ENCODE data around the gene PRODH.
"Not testable (repeated sequence)": the region's sequence is repeated elsewhere in the genome, so short reads cannot be mapped to it uniquely, and the experiment has no call there.

PRODH gene

DNA sequence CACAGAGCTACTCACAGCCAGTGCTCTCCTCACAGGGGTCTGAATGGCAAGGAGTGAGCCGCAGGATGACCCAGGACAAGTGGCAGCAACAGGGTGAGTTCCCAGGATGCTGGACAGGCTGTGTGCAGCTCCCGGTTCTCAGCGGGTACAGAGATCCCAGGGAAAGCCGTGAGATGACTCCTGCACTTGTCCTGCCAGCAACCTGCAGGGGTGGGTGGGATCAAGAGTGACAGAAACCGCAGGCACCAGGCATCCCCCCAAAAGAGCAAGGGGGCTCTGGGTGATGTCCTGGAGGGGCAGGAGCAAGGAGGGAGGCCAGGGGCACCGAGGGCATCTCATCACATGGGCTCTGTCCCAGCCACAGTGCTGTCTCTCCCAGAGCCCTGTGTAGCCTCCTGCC lies 15.9 kb upstream of the PRODH start:
- no peak for DNase-seq

DNA sequence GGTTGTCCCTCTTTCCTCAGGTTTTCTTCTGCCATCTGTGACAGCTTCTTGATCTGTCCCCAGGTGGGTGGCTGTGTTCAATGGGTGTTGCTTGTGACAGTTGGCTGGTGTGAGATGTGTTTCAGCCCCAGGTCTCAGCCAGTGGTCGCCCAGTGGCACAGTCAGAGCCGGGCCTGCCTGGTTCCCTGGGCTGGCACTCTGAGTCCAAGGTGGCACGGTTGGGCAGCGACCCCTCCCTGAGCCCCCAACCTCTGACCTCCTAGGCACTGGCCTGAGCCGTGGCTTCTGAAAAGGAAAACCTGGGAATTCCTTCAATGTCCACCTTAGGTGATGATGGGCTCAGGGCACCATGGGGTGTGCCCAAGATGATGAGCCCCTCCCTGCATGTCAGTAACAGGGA lies 14.0 kb upstream of the PRODH start:
- no peak for DNase-seq

DNA sequence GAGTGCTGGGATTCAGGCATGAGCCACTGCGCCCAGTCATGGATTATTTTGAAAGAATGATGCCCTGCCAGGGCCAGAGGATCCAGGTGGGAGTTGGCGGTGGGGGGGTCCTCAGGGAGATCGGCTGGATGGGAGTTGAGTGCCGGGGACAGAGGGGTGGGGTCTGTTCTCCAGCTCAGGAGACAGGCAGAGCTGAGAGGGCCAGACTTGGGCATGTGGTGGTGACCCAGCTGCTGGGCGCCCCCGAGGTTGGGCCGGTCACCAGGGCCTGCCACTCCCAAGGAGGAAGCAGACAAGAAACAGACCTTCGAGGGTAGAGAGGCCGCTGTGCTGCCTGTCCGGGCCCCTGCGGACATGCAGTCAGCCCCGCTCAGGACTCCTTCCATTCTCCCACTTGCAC lies 11.8 kb upstream of the PRODH start:
- DNase-seq: no peak

DNA sequence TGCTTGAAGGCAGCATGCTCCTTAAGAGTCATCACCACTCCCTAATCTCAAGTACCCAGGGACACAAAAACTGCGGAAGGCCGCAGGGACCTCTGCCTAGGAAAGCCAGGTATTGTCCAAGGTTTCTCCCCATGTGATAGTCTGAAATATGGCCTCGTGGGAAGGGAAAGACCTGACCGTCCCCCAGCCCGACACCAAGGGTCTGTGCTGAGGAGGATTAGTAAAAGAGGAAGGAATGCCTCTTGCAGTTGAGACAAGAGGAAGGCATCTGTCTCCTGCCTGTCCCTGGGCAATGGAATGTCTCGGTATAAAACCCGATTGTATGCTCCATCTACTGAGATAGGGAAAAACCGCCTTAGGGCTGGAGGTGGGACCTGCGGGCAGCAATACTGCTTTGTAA lies 11.0 kb upstream of the PRODH start:
- not testable (repeated sequence) for DNase-seq

DNA sequence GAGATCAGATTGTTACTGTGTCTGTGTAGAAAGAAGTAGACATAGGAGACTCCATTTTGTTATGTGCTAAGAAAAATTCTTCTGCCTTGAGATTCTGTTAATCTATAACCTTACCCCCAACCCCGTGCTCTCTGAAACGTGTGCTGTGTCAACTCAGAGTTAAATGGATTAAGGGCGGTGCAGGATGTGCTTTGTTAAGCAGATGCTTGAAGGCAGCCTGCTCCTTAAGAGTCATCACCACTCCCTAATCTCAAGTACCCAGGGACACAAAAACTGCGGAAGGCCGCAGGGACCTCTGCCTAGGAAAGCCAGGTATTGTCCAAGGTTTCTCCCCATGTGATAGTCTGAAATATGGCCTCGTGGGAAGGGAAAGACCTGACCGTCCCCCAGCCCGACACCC lies 2.6 kb upstream of the PRODH start:
- not testable (repeated sequence) for DNase-seq

DNA sequence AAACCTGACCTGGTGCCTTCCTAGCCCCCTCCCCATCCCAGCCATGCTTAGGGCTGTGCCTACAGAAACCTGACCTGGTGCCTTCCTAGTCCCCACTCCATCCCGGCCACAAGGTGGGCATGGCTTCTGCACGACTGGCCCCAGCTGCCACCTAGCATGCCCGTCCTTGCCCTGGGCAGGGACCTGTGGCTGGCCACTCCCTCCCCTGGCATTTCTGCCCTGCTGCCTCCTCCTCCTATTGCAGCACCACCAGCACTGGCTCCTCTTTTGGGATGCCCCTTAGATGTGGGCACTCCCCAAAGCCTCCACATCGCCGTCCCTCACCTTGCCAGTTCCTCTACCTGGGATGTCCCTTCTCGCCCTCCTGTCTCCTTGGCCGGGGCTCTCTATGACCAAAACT lies 1.4 kb downstream of the PRODH start:
- not testable (repeated sequence) for DNase-seq

DNA sequence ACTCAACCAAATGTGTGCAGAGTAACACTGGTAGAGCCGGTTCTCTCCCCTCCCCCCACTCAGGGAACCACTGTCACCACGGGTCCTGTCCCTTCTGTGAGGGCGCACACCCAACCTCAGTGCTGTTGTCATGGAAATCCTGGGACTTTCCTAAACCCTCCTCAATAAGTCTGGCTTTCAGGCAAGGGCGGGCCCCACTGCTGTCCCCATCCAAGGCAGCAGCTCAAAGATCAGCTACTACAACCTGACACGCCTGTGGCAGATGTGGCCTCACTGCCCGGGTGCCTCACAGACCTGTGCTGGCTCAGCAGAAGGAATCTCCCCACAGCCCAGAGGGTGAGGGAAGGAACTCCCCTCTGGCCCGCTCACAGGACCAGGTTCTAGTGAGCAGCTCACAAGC lies 2.2 kb downstream of the PRODH start:
- DNase-seq: no peak

DNA sequence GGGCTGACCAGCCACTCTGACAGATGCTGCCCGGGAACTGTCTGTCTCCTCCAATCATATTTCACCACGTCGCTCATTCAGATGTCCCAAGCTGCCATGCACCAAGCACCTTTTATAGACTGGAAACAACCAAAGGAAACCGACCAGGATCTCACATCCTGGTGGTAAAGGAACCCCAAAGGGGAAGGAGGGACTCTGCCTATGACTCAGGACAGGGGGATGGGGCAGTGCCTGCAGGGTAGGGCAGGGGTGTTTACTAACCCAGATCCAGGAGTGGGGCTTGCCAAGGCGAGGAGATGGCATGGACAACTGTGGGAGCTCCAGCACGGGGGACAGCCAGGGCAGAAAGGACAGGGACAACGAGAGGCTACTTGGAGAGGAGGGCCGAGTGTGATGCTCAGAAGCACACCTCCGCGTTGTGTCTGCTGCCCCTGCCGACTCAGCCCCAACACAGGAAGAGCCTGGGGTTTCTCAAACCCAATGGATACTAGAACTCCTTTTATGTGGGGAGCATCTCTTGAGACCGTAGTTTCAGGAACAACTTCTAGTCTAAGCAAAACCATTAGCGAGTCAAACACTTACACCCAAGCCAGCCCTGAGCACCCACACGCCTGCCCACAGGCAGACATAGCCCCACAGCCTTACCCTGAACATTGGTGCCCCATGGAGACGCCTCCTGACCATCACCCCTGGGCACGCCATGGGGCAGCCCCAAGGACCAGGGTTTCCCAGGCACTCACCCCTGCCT lies 4.0 kb downstream of the PRODH start:
- no peak for DNase-seq

DNA sequence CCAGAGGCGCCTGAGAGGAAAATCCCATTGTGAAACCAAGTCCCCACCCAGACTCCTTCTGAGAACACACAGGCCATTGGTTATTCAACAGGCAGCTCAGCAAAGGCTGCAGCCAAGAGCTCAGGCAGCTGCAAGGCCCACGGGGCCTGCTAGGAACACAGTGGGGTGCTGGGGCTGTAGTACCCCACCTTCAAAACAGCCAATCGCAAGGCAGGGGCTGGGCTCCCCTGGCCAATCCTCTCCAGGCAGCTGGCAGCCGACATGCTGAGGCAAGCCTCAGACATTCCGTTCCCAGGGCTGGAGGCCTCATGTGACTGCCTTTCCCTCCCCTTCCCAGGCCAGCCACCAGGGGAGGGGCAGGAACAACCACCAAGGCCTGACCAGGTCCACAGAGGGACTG lies 6.6 kb downstream of the PRODH start:
- no peak for DNase-seq

DNA sequence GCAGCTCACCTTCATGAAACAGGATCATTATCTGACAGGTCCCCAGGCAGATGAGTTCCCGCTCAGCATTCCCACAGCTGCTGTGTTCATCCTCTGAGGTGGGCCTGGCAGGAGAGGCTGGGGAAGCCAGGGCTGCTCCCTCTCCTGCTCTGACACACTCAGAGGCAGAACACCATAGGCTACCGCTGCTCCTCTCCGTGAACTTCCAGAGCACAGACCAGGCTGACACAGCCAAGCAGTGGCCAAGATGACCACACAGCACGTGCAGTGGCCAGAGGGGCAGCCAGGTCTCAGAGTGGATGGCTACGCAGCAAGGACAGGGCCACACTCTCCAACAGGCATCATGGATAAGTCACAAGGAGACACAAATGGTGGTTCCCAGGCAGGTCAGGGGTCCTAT lies 8.5 kb downstream of the PRODH start:
- DNase-seq: no peak

DNA sequence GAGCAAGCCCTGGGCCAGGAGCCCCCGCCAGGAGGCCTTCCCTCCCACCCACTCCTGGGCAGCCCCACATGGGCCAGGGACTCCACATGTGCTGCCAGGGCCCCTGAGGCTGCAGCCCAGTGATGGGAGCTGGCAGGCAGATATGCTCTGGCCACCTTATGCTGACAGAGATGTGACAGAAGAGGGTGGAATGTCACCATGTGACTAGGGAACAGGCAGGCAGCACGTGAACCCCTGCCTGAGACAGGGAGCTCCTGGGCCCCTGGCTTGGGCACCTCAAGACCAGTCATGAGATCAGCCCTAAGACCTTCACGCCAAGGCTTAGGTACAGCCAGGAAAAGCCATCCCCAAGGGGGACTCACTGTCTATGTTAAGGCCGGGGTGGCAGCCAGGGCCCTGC lies 9.1 kb downstream of the PRODH start:
- DNase-seq: no peak

DNA sequence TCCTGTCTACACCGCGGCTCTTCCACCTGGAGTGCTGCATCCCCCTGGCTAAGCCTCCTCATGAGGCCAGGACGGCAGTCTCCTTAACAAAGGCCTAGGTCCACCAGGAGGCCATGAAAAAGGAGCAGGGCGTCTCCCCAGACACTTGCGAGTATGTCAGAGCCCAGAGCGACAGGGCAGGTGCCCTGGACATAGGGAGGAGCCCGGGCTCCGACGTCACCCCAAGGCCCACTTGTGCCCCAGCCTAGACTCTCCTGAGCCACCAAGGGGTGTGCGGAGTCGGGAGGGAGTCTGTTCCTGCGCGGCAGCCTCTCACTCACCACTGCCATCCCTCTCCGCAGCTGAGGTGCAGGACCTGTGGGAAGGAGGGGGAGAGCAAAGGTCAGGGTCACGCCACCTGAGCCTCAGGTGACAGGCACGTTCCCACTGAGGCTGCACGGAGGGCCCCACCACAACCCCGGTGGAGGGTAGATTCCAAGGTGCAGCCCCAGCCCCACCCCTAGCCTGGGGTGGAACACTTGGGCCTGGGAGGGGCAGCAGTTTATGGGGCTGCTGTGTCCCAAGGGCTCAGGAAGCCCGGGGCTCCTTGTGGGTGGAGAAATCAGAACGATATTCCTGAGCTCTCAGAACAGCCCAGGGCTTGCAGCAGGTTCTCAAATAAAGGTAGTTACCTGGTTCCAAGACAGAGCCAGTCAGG lies 10.6 kb downstream of the PRODH start:
- no peak for DNase-seq

DNA sequence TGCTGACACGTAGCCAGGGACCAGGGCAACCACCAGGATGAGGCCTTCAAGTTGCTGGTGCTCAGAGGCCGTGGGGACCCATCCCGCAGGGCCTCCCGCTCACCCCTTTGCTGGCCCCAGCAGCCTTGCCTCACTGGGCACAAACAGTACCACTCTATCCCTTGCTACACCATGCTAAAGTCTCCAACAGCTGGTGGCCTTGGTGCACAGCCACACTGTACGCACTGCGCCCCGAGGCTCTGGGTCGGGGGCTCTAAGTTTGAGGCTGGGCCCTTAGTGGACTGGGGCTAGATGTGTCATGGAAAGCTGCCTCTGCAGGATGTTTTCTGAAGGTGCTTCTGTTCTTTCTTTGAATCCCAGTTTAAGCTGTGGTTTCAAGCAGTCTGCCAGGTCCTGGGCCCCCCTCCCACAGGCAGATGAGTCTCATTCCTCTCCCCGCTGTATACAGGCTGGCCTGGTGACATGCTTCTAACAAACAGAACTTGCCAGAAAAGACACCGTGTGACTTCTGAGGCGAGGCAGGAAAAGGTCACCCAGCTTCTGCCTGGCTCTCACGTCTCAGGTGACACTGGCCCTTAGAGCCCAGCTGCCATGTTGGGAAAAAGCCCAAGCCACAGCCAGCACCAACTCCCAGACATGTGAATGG lies 15.7 kb downstream of the PRODH start:
- not testable (repeated sequence) for DNase-seq

DNA sequence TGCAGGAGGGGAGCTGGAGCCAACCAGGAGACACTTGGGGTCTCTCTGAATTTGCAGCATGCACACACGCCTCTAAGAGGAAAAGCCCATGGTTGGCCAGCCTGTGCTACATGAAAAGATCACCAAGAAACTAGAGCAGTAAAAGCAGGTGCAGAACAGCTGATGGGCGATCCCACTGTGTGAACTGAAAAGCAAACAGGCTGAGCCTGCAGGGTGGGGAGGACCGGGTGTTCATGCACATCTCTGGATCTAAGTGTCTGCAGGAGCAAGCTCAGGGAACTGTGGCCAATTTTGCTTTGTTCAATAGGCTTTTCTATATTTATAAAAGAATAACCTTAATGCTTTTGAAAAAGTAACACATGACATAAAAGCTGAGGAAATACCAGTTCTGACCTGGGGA lies 18.3 kb downstream of the PRODH start:
- not testable (repeated sequence) for DNase-seq

DNA sequence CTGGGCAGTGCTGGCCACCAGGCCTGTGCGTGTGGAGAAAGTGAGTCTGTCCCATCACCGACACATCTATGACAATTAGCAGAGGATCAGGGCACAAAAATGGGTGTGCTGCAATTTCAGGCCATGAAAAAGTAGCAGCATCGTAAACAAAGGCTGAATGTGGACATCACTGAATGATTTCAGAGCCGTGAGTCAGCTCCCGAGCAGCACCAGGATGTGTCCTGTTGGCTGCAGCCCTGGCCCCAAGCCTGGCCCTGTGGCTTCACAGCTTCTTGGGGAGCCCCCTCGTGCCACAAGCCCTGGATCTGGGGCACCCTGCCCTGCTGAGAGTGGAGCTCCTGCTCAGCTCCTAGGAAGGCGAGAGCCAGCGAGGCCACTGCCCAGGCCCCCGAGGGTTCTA lies 20.5 kb downstream of the PRODH start:
- not testable (repeated sequence) for DNase-seq

DNA sequence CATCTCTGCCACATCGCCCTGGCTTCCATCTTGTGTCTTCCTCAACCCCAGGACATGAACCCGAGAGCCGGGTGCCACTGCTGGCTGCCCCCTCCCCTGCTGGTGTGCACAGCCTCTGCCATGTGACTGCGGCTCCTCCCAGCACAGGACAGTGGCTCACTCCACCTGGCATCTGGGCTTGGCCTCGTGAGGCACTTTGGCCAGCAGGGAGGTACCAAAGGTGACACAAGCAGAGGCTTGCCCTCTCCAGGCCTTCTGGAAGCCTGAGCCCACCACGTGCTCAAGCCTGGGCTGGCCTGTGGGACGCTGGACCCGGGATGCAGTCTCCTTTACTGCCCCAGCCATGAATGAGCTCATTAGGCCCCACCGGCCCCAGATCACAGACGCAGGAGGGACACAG lies 21.5 kb downstream of the PRODH start:
- not testable (repeated sequence) for DNase-seq

DNA sequence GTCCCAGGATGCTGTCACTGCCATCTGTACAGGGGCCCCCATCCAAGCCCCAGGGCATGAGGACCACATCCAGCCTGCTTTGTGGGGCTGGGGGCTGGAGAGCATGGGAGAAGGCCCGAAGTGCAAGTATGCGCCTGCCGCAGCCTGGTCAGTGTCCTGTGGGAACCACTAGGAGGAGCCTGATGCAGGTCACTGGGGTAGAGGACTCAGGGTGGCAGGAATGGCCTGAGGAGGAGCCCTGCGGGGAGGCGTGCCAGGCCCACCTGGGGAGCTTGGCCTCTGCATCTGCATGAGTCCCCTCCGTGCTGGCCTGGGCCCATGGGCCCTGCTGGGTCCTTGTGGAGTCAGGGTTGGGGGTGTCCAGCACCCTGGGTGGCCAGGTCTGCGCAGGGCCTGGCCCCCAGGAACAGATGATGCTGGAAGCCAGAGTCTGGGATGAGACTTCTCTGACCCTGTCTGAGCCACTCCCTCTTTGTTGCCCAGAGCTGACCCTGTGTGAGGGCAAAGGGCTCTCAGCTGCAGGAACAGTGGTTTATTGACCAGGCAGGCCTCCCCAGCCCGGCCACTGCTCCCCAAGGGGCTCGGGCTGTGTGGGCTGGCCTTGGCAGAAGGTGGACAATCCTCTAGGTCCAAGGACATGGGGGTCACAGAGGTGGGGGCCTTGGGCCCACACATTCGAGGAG lies 23.7 kb downstream of the PRODH start:
- DNase-seq: not testable (repeated sequence)

DNA sequence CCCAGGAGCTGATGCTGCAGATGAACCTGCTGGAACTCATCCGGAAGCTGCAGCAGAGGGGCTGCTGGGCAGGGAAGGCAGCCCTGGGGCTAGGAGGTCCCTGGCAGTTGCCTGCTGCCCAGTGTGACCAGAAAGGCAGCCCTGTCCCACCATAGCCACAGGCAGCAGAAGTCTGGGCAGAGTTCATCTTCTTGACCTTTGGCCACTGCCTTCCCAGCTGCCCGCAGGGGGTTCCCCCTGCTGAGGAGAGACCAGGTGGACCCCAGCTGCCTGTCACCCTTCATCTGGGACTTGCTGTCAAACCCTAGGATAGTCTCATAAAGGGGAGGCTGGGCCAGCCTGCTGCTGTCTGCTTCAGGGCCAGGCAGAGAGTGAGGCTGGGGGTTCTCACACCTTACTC lies 24.6 kb downstream of the PRODH start:
- DNase-seq: not testable (repeated sequence)

DNA sequence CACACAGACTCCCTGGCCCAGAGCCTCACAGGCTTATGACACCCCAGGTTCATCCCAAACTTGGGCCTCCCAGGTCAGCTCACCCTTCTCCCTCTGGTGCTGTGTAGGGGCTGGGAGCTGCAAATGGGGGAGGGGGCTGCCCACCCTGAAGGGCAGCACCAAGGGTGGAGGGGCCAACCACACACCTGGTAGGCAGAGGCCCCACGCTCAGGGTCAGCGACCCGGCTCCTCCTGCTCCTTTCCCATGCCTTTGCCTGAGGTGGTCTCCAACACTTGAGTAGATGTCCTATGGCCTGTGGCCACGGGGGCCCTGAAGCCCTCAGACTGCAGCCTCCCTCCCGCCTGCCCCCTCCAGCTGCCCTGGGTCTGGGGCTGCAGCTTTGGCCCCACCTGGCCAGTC lies 26.5 kb downstream of the PRODH start:
- no peak for DNase-seq

DNA sequence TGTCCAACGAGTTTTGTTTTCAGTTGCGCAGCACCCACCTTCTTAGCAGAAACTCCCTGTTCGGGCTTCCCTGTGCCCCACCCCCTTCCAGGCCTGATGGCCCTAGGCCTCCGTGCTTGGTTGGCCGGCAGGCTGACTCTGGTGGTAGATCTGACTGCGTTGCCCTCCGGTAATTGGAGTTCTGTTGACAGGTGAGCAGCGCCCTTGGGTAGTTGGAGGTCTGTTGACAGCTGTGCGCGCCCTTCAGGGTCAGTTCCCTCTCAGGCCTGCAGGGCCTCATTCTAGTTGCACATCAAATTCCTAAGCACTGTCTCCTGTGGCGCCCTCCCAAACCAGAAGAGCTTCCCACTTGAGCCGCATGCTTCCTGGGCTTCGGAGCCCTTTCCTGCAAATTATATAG lies 29.2 kb downstream of the PRODH start:
- DNase-seq: no peak

DNA sequence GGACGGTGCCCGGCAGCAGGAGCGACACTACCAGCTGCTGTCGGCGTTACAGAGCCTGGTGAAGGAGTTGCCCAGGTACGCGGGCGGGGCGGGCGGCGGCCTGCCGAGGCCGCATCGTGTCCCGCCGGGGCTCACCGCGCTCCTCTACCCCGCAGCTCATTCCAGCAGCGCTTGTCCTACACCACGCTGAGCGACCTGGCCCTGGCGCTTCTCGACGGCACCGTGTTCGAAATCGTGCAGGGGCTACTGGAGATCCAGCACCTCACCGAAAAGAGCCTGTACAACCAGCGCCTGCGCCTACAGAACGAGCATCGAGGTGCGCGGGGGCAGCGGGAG lies 29.7 kb downstream of the PRODH start:
- DNase-seq: not testable (repeated sequence)

DNA sequence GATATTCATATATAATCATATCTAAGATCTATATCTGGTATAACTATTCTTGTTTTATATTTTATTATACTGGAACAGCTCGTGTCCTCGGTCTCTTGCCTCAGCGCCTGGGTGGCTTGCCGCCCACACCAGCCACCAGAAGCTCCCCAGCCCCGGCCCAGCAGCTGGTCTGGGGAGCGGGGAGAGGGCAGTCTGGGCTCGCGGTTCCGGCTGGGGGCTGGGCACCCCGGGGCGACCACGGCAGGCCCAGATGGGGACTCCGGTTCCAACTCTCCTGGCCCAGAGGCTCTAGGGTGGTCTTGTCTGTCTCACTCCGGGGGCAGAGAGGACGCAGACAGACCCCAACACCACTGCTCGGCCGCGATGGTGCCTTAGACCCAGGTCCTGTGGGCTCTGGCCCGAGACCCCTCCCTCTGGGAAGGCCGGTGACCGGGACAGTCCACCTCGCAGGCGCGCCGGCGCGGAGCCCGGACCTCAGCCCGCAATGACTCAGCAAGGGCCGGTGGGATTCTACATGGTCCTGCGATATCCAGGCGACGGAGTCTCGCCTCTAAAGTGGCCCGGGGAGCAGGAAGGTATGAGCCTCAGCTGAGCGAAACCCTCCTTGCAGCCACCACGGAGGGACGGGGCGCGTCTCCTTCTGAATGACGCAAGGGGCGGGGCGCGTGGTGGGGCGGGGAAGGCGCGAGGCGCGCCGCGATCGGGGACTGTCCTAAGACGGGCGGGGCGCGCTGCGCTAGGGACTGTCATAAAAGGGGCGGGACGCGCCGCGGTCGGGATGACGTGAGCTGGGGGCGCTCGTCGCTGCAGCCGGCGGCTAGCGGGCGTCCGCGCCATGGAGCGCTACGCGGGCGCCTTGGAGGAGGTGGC lies 30.3 kb downstream of the PRODH start, which contains the start of gene DGCR6:
Gene DGCR6, plus strand, starts transcription at position 781 of the 870 bp plus-strand sequence. Its CDS starts 55 bp downstream, at position 836.
- no peak for DNase-seq

Data from fibroblast of skin of scalp (primary cell).